HEK293 (cell line): ENCODE data around the gene TDRD1.
A peak's percentile ranks its signal among the peaks of the same experiment; 100 is the strongest.

Experiments used
- CTCF ChIA-PET: fragments of 350-600 bp; formaldehyde crosslinking; extraction: SDS; loops from one replicate; lab custom pipeline; 2021; ENCODE audit warnings: antibody characterized with exemption; lab: Yijun Ruan, JAX
- POLR2A ChIA-PET: fragments of 300-600 bp; formaldehyde crosslinking; extraction: SDS; loops from one replicate; lab custom pipeline; 2020; ENCODE audit warnings: antibody characterized with exemption, inconsistent platforms; lab: Yijun Ruan, JAX
- H3K27ac ChIP-seq: fragments of 200-500 bp; sonication (Bioruptor generic); 2 replicates; pipeline ENCODE4 v1.5.1; 2014; ENCODE audit warnings: low read depth, low read length, control low read depth, inconsistent platforms; ENCODE audit errors: extremely low read depth
- H3K36me3 ChIP-seq, 2 experiments: fragments of 200-500 bp in 1 of 2; sonication (Bioruptor generic) in 1 of 2; 1 replicate in 1 of 2; 2 replicates in 1 of 2; pipeline ENCODE4 v1.5.1; 2014 to 2017; ENCODE audit warnings: inconsistent platforms in 2 of 2, low read length in 2 of 2; ENCODE audit not compliant: control insufficient read depth in 2 of 2, insufficient read depth in 1 of 2
- H3K4me1 ChIP-seq: fragments of 200-500 bp; sonication (Bioruptor generic); 2 replicates; pipeline ENCODE4 v1.5.1; 2014; ENCODE audit warnings: mild to moderate bottlenecking, low read length, inconsistent platforms; ENCODE audit not compliant: control insufficient read depth, insufficient read depth
- H3K4me3 ChIP-seq: 2 replicates; pipeline ENCODE4 v1.5.1; 2011; ENCODE audit warnings: low read depth, mild to moderate bottlenecking, control low read depth, low read length, moderate library complexity
- H3K9me3 ChIP-seq: fragments of 200-500 bp; sonication (Bioruptor generic); 2 replicates; pipeline ENCODE4 v1.5.1; 2014; ENCODE audit warnings: low read depth, low read length, inconsistent platforms; ENCODE audit not compliant: control insufficient read depth, insufficient read depth
- BCL11B ChIP-seq: fragments of 450-650 bp; formaldehyde crosslinking; IDR thresholded peaks from 2 replicates; pipeline ENCODE4 v1.5.1; 2016; ENCODE audit warnings: low read depth, missing biosample characterization, missing genetic modification characterization
- FEZF1 ChIP-seq: fragments of 450-650 bp; formaldehyde crosslinking; IDR thresholded peaks from 2 replicates; pipeline ENCODE4 v1.5.1; 2016; ENCODE audit warnings: missing biosample characterization, missing genetic modification characterization
- GLI2 ChIP-seq: fragments of 450-650 bp; formaldehyde crosslinking; IDR thresholded peaks from 2 replicates; pipeline ENCODE4; 2017; ENCODE audit warnings: missing biosample characterization, missing genetic modification characterization, low read depth, borderline replicate concordance
- HOXA7 ChIP-seq: sonication (generic); formaldehyde crosslinking; IDR thresholded peaks from 2 replicates; pipeline ENCODE4 v1.8.1; 2022; ENCODE audit warnings: missing genetic modification reagents, borderline replicate concordance
- MYNN ChIP-seq: fragments of 450-650 bp; formaldehyde crosslinking; IDR thresholded peaks from 2 replicates; pipeline ENCODE4 v1.5.1; 2016; ENCODE audit warnings: missing biosample characterization, missing genetic modification characterization, borderline replicate concordance
- PRDM1 ChIP-seq: fragments of 450-650 bp; formaldehyde crosslinking; IDR thresholded peaks from 2 replicates; pipeline ENCODE4; 2016; ENCODE audit warnings: missing biosample characterization, missing genetic modification characterization
- PRDM6 ChIP-seq: fragments of 450-650 bp; formaldehyde crosslinking; IDR thresholded peaks from 2 replicates; pipeline ENCODE4 v1.5.1; 2017; ENCODE audit warnings: missing biosample characterization, missing genetic modification characterization
- RBAK ChIP-seq: fragments of 450-650 bp; formaldehyde crosslinking; IDR thresholded peaks from 2 replicates; pipeline ENCODE4 v1.5.1; 2016; ENCODE audit warnings: missing biosample characterization, missing genetic modification characterization
- SETDB1 ChIP-seq: IDR thresholded peaks from one replicate; pipeline ENCODE4 v1.6.1; 2017; ENCODE audit warnings: mild to moderate bottlenecking, low read length, moderate library complexity, mixed read lengths; ENCODE audit not compliant: insufficient read length
- SP2 ChIP-seq: fragments of 450-650 bp; formaldehyde crosslinking; IDR thresholded peaks from 2 replicates; pipeline ENCODE4 v1.5.1; 2016; ENCODE audit warnings: missing biosample characterization, missing genetic modification characterization
- TRIM28 ChIP-seq: IDR thresholded peaks from 2 replicates; pipeline ENCODE4 v1.6.1; 2011; ENCODE audit warnings: low read length, control low read depth, borderline replicate concordance
- ZBTB17 ChIP-seq: fragments of 450-650 bp; formaldehyde crosslinking; IDR thresholded peaks from 2 replicates; pipeline ENCODE4 v1.5.1; 2016; ENCODE audit warnings: missing biosample characterization, missing genetic modification characterization
- ZBTB6 ChIP-seq: fragments of 450-650 bp; formaldehyde crosslinking; IDR thresholded peaks from 2 replicates; pipeline ENCODE4 v1.5.1; 2017; ENCODE audit warnings: missing biosample characterization, missing genetic modification characterization
- ZFHX2 ChIP-seq: fragments of 450-650 bp; formaldehyde crosslinking; conservative IDR thresholded peaks from 2 replicates; pipeline ENCODE4 v1.5.1; 2016; ENCODE audit warnings: missing biosample characterization, missing genetic modification characterization
- ZFP41 ChIP-seq: fragments of 450-650 bp; formaldehyde crosslinking; IDR thresholded peaks from 2 replicates; pipeline ENCODE4 v1.5.1; 2016; ENCODE audit warnings: missing biosample characterization, missing genetic modification characterization, borderline replicate concordance
- ZNF175 ChIP-seq: fragments of 450-650 bp; formaldehyde crosslinking; IDR thresholded peaks from 2 replicates; pipeline ENCODE4 v1.5.1; 2016; ENCODE audit warnings: missing biosample characterization, missing genetic modification characterization
- ZNF19 ChIP-seq: fragments of 450-650 bp; formaldehyde crosslinking; IDR thresholded peaks from 2 replicates; pipeline ENCODE4; 2016; ENCODE audit warnings: missing biosample characterization, missing genetic modification characterization, low read depth
- ZNF211 ChIP-seq: fragments of 450-650 bp; formaldehyde crosslinking; IDR thresholded peaks from 2 replicates; pipeline ENCODE4 v1.5.1; 2016; ENCODE audit warnings: low read depth, missing biosample characterization, missing genetic modification characterization
- ZNF239 ChIP-seq: fragments of 450-650 bp; formaldehyde crosslinking; IDR thresholded peaks from 2 replicates; pipeline ENCODE4 v1.5.1; 2016; ENCODE audit warnings: missing biosample characterization, missing genetic modification characterization
- ZNF391 ChIP-seq: fragments of 450-650 bp; formaldehyde crosslinking; IDR thresholded peaks from 2 replicates; pipeline ENCODE4 v1.5.1; 2016; ENCODE audit warnings: low read depth, missing biosample characterization, missing genetic modification characterization, borderline replicate concordance
- ZNF529 ChIP-seq: fragments of 450-650 bp; formaldehyde crosslinking; IDR thresholded peaks from 2 replicates; pipeline ENCODE4 v1.5.1; 2017; ENCODE audit warnings: missing genetic modification characterization, missing biosample characterization; ENCODE audit not compliant: insufficient replicate concordance
- ZNF560 ChIP-seq: fragments of 450-650 bp; formaldehyde crosslinking; IDR thresholded peaks from 2 replicates; pipeline ENCODE4 v1.5.1; 2017; ENCODE audit warnings: missing biosample characterization, missing genetic modification characterization, borderline replicate concordance
- ZNF585B ChIP-seq: fragments of 450-650 bp; formaldehyde crosslinking; IDR thresholded peaks from 2 replicates; pipeline ENCODE4 v1.5.1; 2016; ENCODE audit warnings: missing biosample characterization, missing genetic modification characterization
- ZNF624 ChIP-seq: fragments of 450-650 bp; formaldehyde crosslinking; IDR thresholded peaks from 2 replicates; pipeline ENCODE4 v1.5.1; 2017; ENCODE audit warnings: missing biosample characterization, missing genetic modification characterization
- ZNF626 ChIP-seq: fragments of 450-650 bp; sonication (Bioruptor Pico); formaldehyde crosslinking; IDR thresholded peaks from 2 replicates; pipeline ENCODE4 v1.5.1; 2018; ENCODE audit warnings: missing biosample characterization, missing genetic modification characterization, inconsistent platforms
- ZNF670 ChIP-seq: fragments of 450-650 bp; formaldehyde crosslinking; IDR thresholded peaks from 2 replicates; pipeline ENCODE4 v1.5.1; 2016; ENCODE audit warnings: missing biosample characterization, missing genetic modification characterization, low read depth
- ZNF701 ChIP-seq: fragments of 450-650 bp; formaldehyde crosslinking; IDR thresholded peaks from 2 replicates; pipeline ENCODE4 v1.5.1; 2016; ENCODE audit warnings: missing biosample characterization, missing genetic modification characterization
- TF ChIP-seq, protein P1 (sequence below): fragments of 450-650 bp; formaldehyde crosslinking; IDR thresholded peaks from 2 replicates; pipeline ENCODE4 v1.5.1; 2016; ENCODE audit warnings: missing biosample characterization, missing genetic modification characterization, low read depth
- TF ChIP-seq, protein P2 (sequence below): fragments of 450-650 bp; formaldehyde crosslinking; IDR thresholded peaks from 2 replicates; pipeline ENCODE4 v1.5.1; 2016; ENCODE audit warnings: missing biosample characterization, missing genetic modification characterization

TDRD1 gene

DNA sequence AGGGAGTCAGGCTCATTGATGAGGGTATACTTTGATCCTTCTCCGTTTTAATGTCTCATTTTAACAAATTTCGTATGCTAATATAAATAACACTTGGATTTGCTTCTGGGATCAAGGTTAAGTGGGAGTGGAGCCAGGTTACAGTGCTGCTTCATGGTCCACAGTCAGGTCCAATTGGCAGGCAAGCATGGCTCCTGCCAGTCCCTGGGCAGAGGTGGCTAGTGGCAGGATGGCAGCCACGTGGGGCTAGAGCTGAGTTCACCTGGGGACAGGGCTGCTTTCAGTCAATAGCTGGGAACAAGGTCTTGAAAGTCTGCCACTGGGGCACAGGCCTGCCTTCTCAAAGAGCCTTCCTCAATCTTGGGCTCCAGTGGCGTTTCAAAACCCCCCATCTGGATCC is 43.9 kb downstream of the TDRD1 start:
- no peak overlapping the region for H3K4me3 ChIP-seq
- no peak overlapping the region for H3K27ac ChIP-seq
- H3K36me3 ChIP-seq, result no peaks in the 10 kb centered on the region
- H3K9me3 ChIP-seq, result no peaks in the 10 kb centered on the region
- ChIA-PET CTCF (interaction anchor here (0.6 to 1.4 kb wide), 2 partner anchors 14 to 776 kb away, joined by 3 to 6 read pairs; no protein-coding TSS in a partner anchor), POLR2A (interaction anchor here (0.5 to 1.0 kb wide), 2 partner anchors 30 to 49 kb away, joined by 3 to 8 read pairs; partner anchors contain the start of gene CCDC186)
- no peaks in the 10 kb centered on the region for H3K4me1 ChIP-seq
- TF ChIP-seq PRDM1 (tag by site-specific recombination), result no peak
- no peak for TF ChIP-seq MYNN (tag by site-specific recombination)
- no peak for TF ChIP-seq ZNF701
- no peak for TF ChIP-seq ZNF670 (tag by site-specific recombination)
- TF ChIP-seq ZNF391, result no peak
- TF ChIP-seq GLI2, result no peak
- TF ChIP-seq BCL11B, result no peak
- TF ChIP-seq, protein P1, sequence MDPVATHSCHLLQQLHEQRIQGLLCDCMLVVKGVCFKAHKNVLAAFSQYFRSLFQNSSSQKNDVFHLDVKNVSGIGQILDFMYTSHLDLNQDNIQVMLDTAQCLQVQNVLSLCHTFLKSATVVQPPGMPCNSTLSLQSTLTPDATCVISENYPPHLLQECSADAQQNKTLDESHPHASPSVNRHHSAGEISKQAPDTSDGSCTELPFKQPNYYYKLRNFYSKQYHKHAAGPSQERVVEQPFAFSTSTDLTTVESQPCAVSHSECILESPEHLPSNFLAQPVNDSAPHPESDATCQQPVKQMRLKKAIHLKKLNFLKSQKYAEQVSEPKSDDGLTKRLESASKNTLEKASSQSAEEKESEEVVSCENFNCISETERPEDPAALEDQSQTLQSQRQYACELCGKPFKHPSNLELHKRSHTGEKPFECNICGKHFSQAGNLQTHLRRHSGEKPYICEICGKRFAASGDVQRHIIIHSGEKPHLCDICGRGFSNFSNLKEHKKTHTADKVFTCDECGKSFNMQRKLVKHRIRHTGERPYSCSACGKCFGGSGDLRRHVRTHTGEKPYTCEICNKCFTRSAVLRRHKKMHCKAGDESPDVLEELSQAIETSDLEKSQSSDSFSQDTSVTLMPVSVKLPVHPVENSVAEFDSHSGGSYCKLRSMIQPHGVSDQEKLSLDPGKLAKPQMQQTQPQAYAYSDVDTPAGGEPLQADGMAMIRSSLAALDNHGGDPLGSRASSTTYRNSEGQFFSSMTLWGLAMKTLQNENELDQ (tag by site-specific recombination), result no peak
- TF ChIP-seq, protein P2, sequence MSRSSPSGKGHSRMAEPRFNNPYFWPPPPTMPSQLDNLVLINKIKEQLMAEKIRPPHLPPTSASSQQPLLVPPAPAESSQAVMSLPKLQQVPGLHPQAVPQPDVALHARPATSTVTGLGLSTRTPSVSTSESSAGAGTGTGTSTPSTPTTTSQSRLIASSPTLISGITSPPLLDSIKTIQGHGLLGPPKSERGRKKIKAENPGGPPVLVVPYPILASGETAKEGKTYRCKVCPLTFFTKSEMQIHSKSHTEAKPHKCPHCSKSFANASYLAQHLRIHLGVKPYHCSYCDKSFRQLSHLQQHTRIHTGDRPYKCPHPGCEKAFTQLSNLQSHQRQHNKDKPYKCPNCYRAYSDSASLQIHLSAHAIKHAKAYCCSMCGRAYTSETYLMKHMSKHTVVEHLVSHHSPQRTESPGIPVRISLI, result no peak
- no peak for TF ChIP-seq ZNF175
- no peak for TF ChIP-seq ZNF626 (tag by site-specific recombination)
- TF ChIP-seq ZBTB6 (tag by site-specific recombination), result no peak

- no peaks in the 10 kb centered on the region for H3K36me3 ChIP-seq
- H3K4me1 ChIP-seq, result 0 out of 2 replicates have a peak, but pooled peaks cover 3% of the 10 kb centered on the region
- ChIA-PET POLR2A (no interaction called here), CTCF (no interaction called here)
- H3K9me3 ChIP-seq, result no peaks in the 10 kb centered on the region
- no peak overlapping the region for H3K27ac ChIP-seq
- no peak overlapping the region for H3K4me3 ChIP-seq
- TF ChIP-seq ZNF585B (tag by site-specific recombination) (no peak), ZNF211 (no peak), SETDB1 (no peak), PRDM6 (tag by site-specific recombination) (peak; percentile 40; the same call in 1 of the 2 replicates), SP2 (tag by site-specific recombination) (no peak), ZNF529 (tag by site-specific recombination) (no peak), ZFP41 (no peak), ZNF624 (tag by site-specific recombination) (no peak), RBAK (tag by site-specific recombination) (no peak), TRIM28 (peak; percentile 47; the same call in 1 of the 2 replicates), ZNF239 (tag by site-specific recombination) (no peak), ZNF19 (no peak), ZNF560 (tag by site-specific recombination) (no peak), ZBTB17 (tag by site-specific recombination) (no peak; the same call in 1 of the 2 replicates), HOXA7 (CRISPR knock-in tag) (no peak), FEZF1 (tag by site-specific recombination) (peak; percentile 17; the same call in 1 of the 2 replicates), ZFHX2 (tag by site-specific recombination) (no peak)
Measured at GRCh38 chr10:114228156-114228555, 49.0 kb downstream of the TDRD1 start.
